H7 (cell line): ENCODE results near the gene ZNF41. TPM values are rescaled to one million over a fixed set of nuclear protein-coding genes. Genes with fewer than 3 reads are reported as not detected.
"Not testable (repeated sequence)": the region's sequence is repeated elsewhere in the genome, so short reads cannot be mapped to it uniquely, and the experiment has no call there.

Experiments used
- DNase-seq: peaks from one replicate; pipeline ENCODE4 v3.0.0; 2012
- H3K27me3 ChIP-seq: 2 replicates; pipeline ENCODE4 v1.6.0; 2011; ENCODE audit warnings: mild to moderate bottlenecking, low read length; ENCODE audit not compliant: control insufficient read depth, insufficient read depth
- H3K36me3 ChIP-seq: replicated peaks from 2 replicates; pipeline ENCODE4 v1.5.1; 2011; ENCODE audit warnings: low read length; ENCODE audit not compliant: control insufficient read depth, insufficient read depth
- H3K4me3 ChIP-seq: 2 replicates; pipeline ENCODE4 v1.5.1; 2011; ENCODE audit warnings: low read depth, mild to moderate bottlenecking, control low read depth, low read length, moderate library complexity; ENCODE audit not compliant: insufficient read depth
- total RNA-seq: library from RNA; depleted of rRNA; stranded (reverse); fragments of >200 nt; shearing (Covaris generic); gene quantifications from 2 replicates; pipeline ENCODE4 v1.2.3, GENCODE V29; 2014; rRNA removed

Gene ZNF41
- total RNA-seq, result 4.3 TPM in 2 replicates

GRCh38 chrX:47482512-47483305 is at the start of gene ZNF41:
Gene ZNF41 (minus strand): TSS chrX:47483222. CDS start chrX:47467481, 15,741 bp downstream.
- peak within 1 kb of the TSS; percentile 56 for H3K4me3 ChIP-seq
- DNase-seq, result peak; percentile 88

GRCh38 chrX:47530049-47530448 is 47.0 kb upstream of the ZNF41 start:
- H3K36me3 ChIP-seq, result no peaks in the 10 kb centered on the region

More at GRCh38 chrX:47482512-47483305, at the start of gene ZNF41:
- H3K27me3 ChIP-seq, result no peaks in the 10 kb centered on the region
- no peaks in the 10 kb centered on the region for H3K36me3 ChIP-seq

GRCh38 chrX:47529548-47529947 is 46.5 kb upstream of the ZNF41 start:
- Histone ChIP-seq H3K27me3 (no peaks in the 10 kb centered on the region), H3K4me3 (no peak overlapping the region), H3K36me3 (no peaks in the 10 kb centered on the region)
- DNase-seq, result no peak

More at GRCh38 chrX:47530049-47530448, 47.0 kb upstream of the ZNF41 start:
- no peak overlapping the region for H3K4me3 ChIP-seq
- no peaks in the 10 kb centered on the region for H3K27me3 ChIP-seq
- no peak for DNase-seq

- Histone ChIP-seq H3K36me3 (no peaks in the 10 kb centered on the region), H3K27me3 (no peaks in the 10 kb centered on the region; the same call in none of the 2 replicates), H3K4me3 (peak overlapping the region; percentile 50)
- DNase-seq, result no peak
Measured at GRCh38 chrX:47523713-47524166, 40.7 kb upstream of the ZNF41 start.

GRCh38 chrX:47523297-47523696 is 40.3 kb upstream of the ZNF41 start:
- H3K4me3 ChIP-seq, result peak overlapping the region; percentile 50
- DNase-seq, result peak; percentile 91
- H3K36me3 ChIP-seq, result no peaks in the 10 kb centered on the region
- H3K27me3 ChIP-seq, result no peaks in the 10 kb centered on the region; the same call in none of the 2 replicates

- H3K4me3 ChIP-seq, result no peak overlapping the region
- DNase-seq, result no peak
- H3K36me3 ChIP-seq, result no peaks in the 10 kb centered on the region
- no peaks in the 10 kb centered on the region; the same call in none of the 2 replicates for H3K27me3 ChIP-seq
Measured at GRCh38 chrX:47518144-47518543, 35.1 kb upstream of the ZNF41 start.

GRCh38 chrX:47515941-47516665 is 33.1 kb upstream of the ZNF41 start:
- H3K36me3 ChIP-seq, result no peaks in the 10 kb centered on the region
- no peak overlapping the region for H3K4me3 ChIP-seq
- H3K27me3 ChIP-seq, result no peaks in the 10 kb centered on the region
- no peak for DNase-seq

GRCh38 chrX:47514533-47515235 is 31.7 kb upstream of the ZNF41 start:
- no peaks in the 10 kb centered on the region for H3K36me3 ChIP-seq
- no peaks in the 10 kb centered on the region for H3K27me3 ChIP-seq
- H3K4me3 ChIP-seq, result no peak overlapping the region
- no peak for DNase-seq

- DNase-seq, result peak; percentile 35
- not testable (repeated sequence) for H3K36me3 ChIP-seq, H3K27me3 ChIP-seq
- peak overlapping the region; percentile 33 for H3K4me3 ChIP-seq
Measured at GRCh38 chrX:47513034-47513965, 30.3 kb upstream of the ZNF41 start.

GRCh38 chrX:47512383-47512782 is 29.4 kb upstream of the ZNF41 start:
- not testable (repeated sequence) for H3K36me3 ChIP-seq, H3K4me3 ChIP-seq, DNase-seq, H3K27me3 ChIP-seq

- Histone ChIP-seq H3K4me3 (no peak overlapping the region), H3K36me3 (no peaks in the 10 kb centered on the region)
- DNase-seq, result no peak
Measured at GRCh38 chrX:47507153-47507867, 24.3 kb upstream of the ZNF41 start.

GRCh38 chrX:47503151-47503550 is 20.1 kb upstream of the ZNF41 start:
- no peak overlapping the region for H3K4me3 ChIP-seq
- H3K27me3 ChIP-seq, result no peaks in the 10 kb centered on the region
- H3K36me3 ChIP-seq, result no peaks in the 10 kb centered on the region
- DNase-seq, result no peak

More at GRCh38 chrX:47507153-47507867, 24.3 kb upstream of the ZNF41 start:
- H3K27me3 ChIP-seq, result no peaks in the 10 kb centered on the region
